GM12878 (cell line): Measurements from ENCODE around the gene ZNF627. TPM values are rescaled to one million over a fixed set of nuclear protein-coding genes. Genes with fewer than 3 reads are reported as not detected.
A peak's percentile ranks its signal among the peaks of the same experiment; 100 is the strongest.

ENCODE experiments used
- CEBPB ChIP-seq, 2 experiments: fragments of 150-350 bp in 1 of 2; IDR thresholded peaks; 2 replicates each; pipeline ENCODE4 v1.6.1; 2012 to 2014; ENCODE audit warnings: low read depth in 2 of 2, low read length in 2 of 2, borderline replicate concordance in 1 of 2, inconsistent platforms in 1 of 2
- CREB1 ChIP-seq: IDR thresholded peaks from 2 replicates; pipeline ENCODE4 v1.6.1; 2012; ENCODE audit warnings: low read depth, mild to moderate bottlenecking, inconsistent platforms
- CTCF ChIP-seq, 3 experiments: IDR thresholded peaks in 2 of 3; conservative IDR thresholded peaks in 1 of 3; 2 replicates each; pipeline ENCODE4 v1.5.1; 2011; ENCODE audit warnings: low read depth in 3 of 3, low read length in 3 of 3, mild to moderate bottlenecking in 3 of 3, control low read depth in 2 of 3, moderate library complexity in 2 of 3, inconsistent platforms in 1 of 3, mixed read lengths in 1 of 3; ENCODE audit not compliant: control insufficient read depth in 2 of 3, insufficient read depth in 1 of 3; ENCODE audit errors: extremely low read depth in 1 of 3
- HCFC1 ChIP-seq: fragments of 150-350 bp; IDR thresholded peaks from 2 replicates; pipeline ENCODE4 v1.6.1; 2014; ENCODE audit warnings: low read length
- IKZF2 ChIP-seq, 2 experiments: fragments of 450-650 bp; IDR thresholded peaks; 2 replicates each; pipeline ENCODE4 v1.6.1; 2017; ENCODE audit warnings: mild to moderate bottlenecking in 2 of 2, moderate library complexity in 2 of 2
- KDM1A ChIP-seq: fragments of 200-600 bp; sonication (generic); IDR thresholded peaks from 2 replicates; pipeline ENCODE4 v1.6.1; 2016; ENCODE audit warnings: borderline replicate concordance
- KLF5 ChIP-seq: fragments of 450-650 bp; IDR thresholded peaks from 2 replicates; pipeline ENCODE4 v1.6.1; 2014; ENCODE audit warnings: mild to moderate bottlenecking; ENCODE audit not compliant: partially characterized antibody
- MEF2A ChIP-seq: IDR thresholded peaks from 2 replicates; pipeline ENCODE4 v1.6.1; 2011; ENCODE audit warnings: low read depth, mild to moderate bottlenecking, low read length, moderate library complexity; ENCODE audit not compliant: insufficient read depth
- MYB ChIP-seq: fragments of 150-350 bp; IDR thresholded peaks from 2 replicates; pipeline ENCODE4 v1.6.1; 2014; ENCODE audit warnings: mild to moderate bottlenecking, low read depth, low read length, borderline replicate concordance
- NBN ChIP-seq: fragments of 450-650 bp; IDR thresholded peaks from 2 replicates; pipeline ENCODE4 v1.6.1; 2016
- NFXL1 ChIP-seq: fragments of 450-650 bp; IDR thresholded peaks from 2 replicates; pipeline ENCODE4 v1.6.1; 2017; ENCODE audit warnings: antibody characterized with exemption, mild to moderate bottlenecking, borderline replicate concordance
- PAX5 ChIP-seq: IDR thresholded peaks from 2 replicates; pipeline ENCODE4 v1.6.1; 2011; ENCODE audit warnings: low read depth, low read length, borderline replicate concordance
- PAX8 ChIP-seq: fragments of 450-650 bp; IDR thresholded peaks from 2 replicates; pipeline ENCODE4 v1.6.1; 2017; ENCODE audit warnings: mild to moderate bottlenecking, moderate library complexity
- POLR2AphosphoS2 ChIP-seq: IDR thresholded peaks from 2 replicates; pipeline ENCODE4 v1.6.1; 2011; ENCODE audit warnings: low read depth, mild to moderate bottlenecking, low read length, improper control_type of control experiment, moderate library complexity
- POU2F2 ChIP-seq: IDR thresholded peaks from 3 replicates; pipeline ENCODE4 v1.6.1; 2011; ENCODE audit warnings: low read depth, mild to moderate bottlenecking, low read length, borderline replicate concordance
- RELA ChIP-seq: fragments of 450-650 bp; IDR thresholded peaks from 2 replicates; pipeline ENCODE4 v1.8.0; 2014; ENCODE audit warnings: borderline replicate concordance; ENCODE audit not compliant: partially characterized antibody
- RFX5 ChIP-seq: IDR thresholded peaks from 2 replicates; pipeline ENCODE4 v1.6.1; 2011; ENCODE audit warnings: low read depth, low read length, improper control_type of control experiment
- SIN3A ChIP-seq: IDR thresholded peaks from 2 replicates; pipeline ENCODE4 v1.6.1; 2012; ENCODE audit warnings: low read depth, low read length, improper control_type of control experiment
- SIX5 ChIP-seq: IDR thresholded peaks from 2 replicates; pipeline ENCODE4 v1.6.1; 2011; ENCODE audit warnings: mild to moderate bottlenecking, low read depth, low read length, moderate library complexity; ENCODE audit not compliant: severe bottlenecking
- STAT1 ChIP-seq: fragments of 450-650 bp; conservative IDR thresholded peaks from 2 replicates; pipeline ENCODE4 v1.6.1; 2014; ENCODE audit warnings: antibody characterized with exemption, mild to moderate bottlenecking
- SUPT20H ChIP-seq: IDR thresholded peaks from 2 replicates; pipeline ENCODE4 v1.6.1; 2011; ENCODE audit warnings: low read depth, mild to moderate bottlenecking, low read length, moderate library complexity, borderline replicate concordance; ENCODE audit not compliant: control insufficient read depth
- SUZ12 ChIP-seq: fragments of 200-600 bp; sonication (generic); IDR thresholded peaks from one replicate; pipeline ENCODE4 v1.6.1; 2018; ENCODE audit warnings: antibody characterized with exemption, mild to moderate bottlenecking; ENCODE audit not compliant: unreplicated experiment
- TARDBP ChIP-seq: IDR thresholded peaks from 2 replicates; pipeline ENCODE4 v1.6.1; 2016; ENCODE audit warnings: borderline replicate concordance
- ZBTB33 ChIP-seq: fragments of 450-650 bp; IDR thresholded peaks from 2 replicates; pipeline ENCODE4 v1.6.1; 2017; ENCODE audit warnings: mild to moderate bottlenecking
- ZNF207 ChIP-seq: fragments of 450-650 bp; IDR thresholded peaks from 2 replicates; pipeline ENCODE4 v1.6.1; 2014; ENCODE audit warnings: antibody characterized with exemption, mild to moderate bottlenecking, borderline replicate concordance
- polyA plus RNA-seq, 11 experiments: library from polyadenylated mRNA; depleted of rRNA in 4 of 11; unstranded in 6 of 11; stranded (reverse) in 5 of 11; fragments of >200 nt; fragmentation: Nextera tagmentation in 4 of 11; fragmentation: Illumina TruSeq in 1 of 11; extraction: Ambion mirVana in 4 of 11; extraction: Trizol in 1 of 11; gene quantifications; 1 replicate in 1 of 11; 2 replicates in 10 of 11; pipeline versions ENCODE4 v1.2.1 to v1.2.3, GENCODE V29; 2011 to 2016; ENCODE audit warnings: inconsistent platforms in 2 of 11, missing spikeins in 2 of 11, low read depth in 1 of 11
- total RNA-seq, 4 experiments: library from RNA; depleted of rRNA in 3 of 4; stranded (reverse); fragments of >200 nt in 3 of 4; fragmentation: Illumina TruSeq in 1 of 4; extraction: Trizol in 1 of 4; gene quantifications; 2 replicates each; pipeline versions ENCODE4 v1.2.1 to v1.2.3, GENCODE V29; 2013 to 2021
- TF ChIP-seq, protein P1 (sequence below): fragments of 450-650 bp; IDR thresholded peaks from 2 replicates; pipeline ENCODE4 v1.6.1; 2017; ENCODE audit warnings: antibody characterized with exemption, mild to moderate bottlenecking, moderate library complexity

Gene ZNF627
- total and polyA plus RNA-seq, 10 of the 15 experiments (the other 5 are each of a cell fraction or from before 2014, with no cell fraction given), result 5.1 to 13.7 (median 10.2) TPM

- peak; percentile 62 to 68; a peak in 2 of 4 replicates for TF ChIP-seq IKZF2 (IDR thresholded peaks at IDR 0.05)
- TF ChIP-seq CEBPB (IDR thresholded peaks at IDR 0.05; ENCODE audit: borderline replicate concordance in 1 of 2, low read depth in 2 of 2, low read length in 2 of 2), result no peak
- TF ChIP-seq SUPT20H, result no peak
- TF ChIP-seq CREB1, result peak; percentile 75
- TF ChIP-seq, protein P1, sequence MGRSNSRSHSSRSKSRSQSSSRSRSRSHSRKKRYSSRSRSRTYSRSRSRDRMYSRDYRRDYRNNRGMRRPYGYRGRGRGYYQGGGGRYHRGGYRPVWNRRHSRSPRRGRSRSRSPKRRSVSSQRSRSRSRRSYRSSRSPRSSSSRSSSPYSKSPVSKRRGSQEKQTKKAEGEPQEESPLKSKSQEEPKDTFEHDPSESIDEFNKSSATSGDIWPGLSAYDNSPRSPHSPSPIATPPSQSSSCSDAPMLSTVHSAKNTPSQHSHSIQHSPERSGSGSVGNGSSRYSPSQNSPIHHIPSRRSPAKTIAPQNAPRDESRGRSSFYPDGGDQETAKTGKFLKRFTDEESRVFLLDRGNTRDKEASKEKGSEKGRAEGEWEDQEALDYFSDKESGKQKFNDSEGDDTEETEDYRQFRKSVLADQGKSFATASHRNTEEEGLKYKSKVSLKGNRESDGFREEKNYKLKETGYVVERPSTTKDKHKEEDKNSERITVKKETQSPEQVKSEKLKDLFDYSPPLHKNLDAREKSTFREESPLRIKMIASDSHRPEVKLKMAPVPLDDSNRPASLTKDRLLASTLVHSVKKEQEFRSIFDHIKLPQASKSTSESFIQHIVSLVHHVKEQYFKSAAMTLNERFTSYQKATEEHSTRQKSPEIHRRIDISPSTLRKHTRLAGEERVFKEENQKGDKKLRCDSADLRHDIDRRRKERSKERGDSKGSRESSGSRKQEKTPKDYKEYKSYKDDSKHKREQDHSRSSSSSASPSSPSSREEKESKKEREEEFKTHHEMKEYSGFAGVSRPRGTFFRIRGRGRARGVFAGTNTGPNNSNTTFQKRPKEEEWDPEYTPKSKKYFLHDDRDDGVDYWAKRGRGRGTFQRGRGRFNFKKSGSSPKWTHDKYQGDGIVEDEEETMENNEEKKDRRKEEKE, result no peak
- TF ChIP-seq TARDBP, result no peak
- TF ChIP-seq SIX5, result no peak
- no peak for TF ChIP-seq MYB
- TF ChIP-seq KLF5, result no peak
- peak; percentile 66 for TF ChIP-seq PAX5
- peak; percentile 96 for TF ChIP-seq NBN
- TF ChIP-seq MEF2A, result no peak
- no peak for TF ChIP-seq RELA
- no peak for TF ChIP-seq ZNF207
- peak; percentile 50; the same call in 1 of the 3 replicates for TF ChIP-seq POU2F2
- TF ChIP-seq STAT1, result no peak
- TF ChIP-seq SIN3A, result no peak
- no peak for TF ChIP-seq CTCF (IDR thresholded peaks at IDR 0.05 in 2 of 3, conservative IDR thresholded peaks at IDR 0.05 in 1 of 3; ENCODE audit: control insufficient read depth in 2 of 3, extremely low read depth in 1 of 3, insufficient read depth in 1 of 3, low read depth in 3 of 3, low read length in 3 of 3)
- TF ChIP-seq NFXL1, result no peak
- TF ChIP-seq KDM1A, result no peak
- TF ChIP-seq POLR2AphosphoS2, result no peak
- TF ChIP-seq SUZ12, result no peak
- no peak for TF ChIP-seq ZBTB33
- no peak for TF ChIP-seq HCFC1
- no peak for TF ChIP-seq PAX8
- TF ChIP-seq RFX5, result peak; percentile 93
- TF ChIP-seq, all 136 proteins: peak for 40
These were observed 15.5 kb upstream of the ZNF627 start (continued) for GRCh38 chr19:11581740-11582139.
